Erythroblast (primary cell): ENCODE measurements around the gene LGALS9.

ENCODE experiments used
- GATA1 ChIP-seq: IDR thresholded peaks from 2 replicates; pipeline ENCODE4 v1.6.1; 2011; ENCODE audit warnings: low read depth, mild to moderate bottlenecking, control low read depth, low read length, moderate library complexity
- POLR2A ChIP-seq: IDR thresholded peaks from 2 replicates; pipeline ENCODE4 v1.6.1; 2011; ENCODE audit warnings: mild to moderate bottlenecking, low read length

- TF ChIP-seq POLR2A (no peak), GATA1 (no peak)
Measured at GRCh38 chr17:27667656-27668487, 36.9 kb downstream of the LGALS9 start.
